Fibroblast of mammary gland (primary cell): Measurements from ENCODE around the gene LRMDA.

Experiments used
- DNase-seq: peaks from one replicate; pipeline ENCODE4 v3.0.0-alpha.2; 2010; ENCODE audit warnings: low read depth
- H3K4me3 ChIP-seq: 2 replicates; pipeline ENCODE4 v1.5.1; 2011; ENCODE audit warnings: low read depth, mild to moderate bottlenecking, low read length, moderate library complexity; ENCODE audit not compliant: control insufficient read depth
- TF ChIP-seq, protein P1 (sequence below): conservative IDR thresholded peaks from 2 replicates; pipeline ENCODE4 v1.5.1; 2011; ENCODE audit warnings: low read depth, low read length, inconsistent platforms; ENCODE audit not compliant: control insufficient read depth, insufficient read depth

LRMDA gene

GRCh38 chr10:76031769-76032699 lies 600.6 kb downstream of the LRMDA start:
- TF ChIP-seq, protein P1, sequence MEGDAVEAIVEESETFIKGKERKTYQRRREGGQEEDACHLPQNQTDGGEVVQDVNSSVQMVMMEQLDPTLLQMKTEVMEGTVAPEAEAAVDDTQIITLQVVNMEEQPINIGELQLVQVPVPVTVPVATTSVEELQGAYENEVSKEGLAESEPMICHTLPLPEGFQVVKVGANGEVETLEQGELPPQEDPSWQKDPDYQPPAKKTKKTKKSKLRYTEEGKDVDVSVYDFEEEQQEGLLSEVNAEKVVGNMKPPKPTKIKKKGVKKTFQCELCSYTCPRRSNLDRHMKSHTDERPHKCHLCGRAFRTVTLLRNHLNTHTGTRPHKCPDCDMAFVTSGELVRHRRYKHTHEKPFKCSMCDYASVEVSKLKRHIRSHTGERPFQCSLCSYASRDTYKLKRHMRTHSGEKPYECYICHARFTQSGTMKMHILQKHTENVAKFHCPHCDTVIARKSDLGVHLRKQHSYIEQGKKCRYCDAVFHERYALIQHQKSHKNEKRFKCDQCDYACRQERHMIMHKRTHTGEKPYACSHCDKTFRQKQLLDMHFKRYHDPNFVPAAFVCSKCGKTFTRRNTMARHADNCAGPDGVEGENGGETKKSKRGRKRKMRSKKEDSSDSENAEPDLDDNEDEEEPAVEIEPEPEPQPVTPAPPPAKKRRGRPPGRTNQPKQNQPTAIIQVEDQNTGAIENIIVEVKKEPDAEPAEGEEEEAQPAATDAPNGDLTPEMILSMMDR: no peak
- H3K4me3 ChIP-seq: no peak overlapping the region
- no peak for DNase-seq

- DNase-seq: no peak
- no peak overlapping the region for H3K4me3 ChIP-seq
- TF ChIP-seq, protein P1: no peak
These were observed 601.2 kb downstream of the LRMDA start for GRCh38 chr10:76032700-76033039.

GRCh38 chr10:76033457-76034196 lies 602.2 kb downstream of the LRMDA start:
- TF ChIP-seq, protein P1: peak; percentile 16
- H3K4me3 ChIP-seq: no peak overlapping the region
- DNase-seq: peak; percentile 72

GRCh38 chr10:76034353-76035205 lies 603.2 kb downstream of the LRMDA start:
- no peak for DNase-seq
- TF ChIP-seq, protein P1: no peak

GRCh38 chr10:76035206-76036110 lies 604.0 kb downstream of the LRMDA start:
- TF ChIP-seq, protein P1: no peak
- no peak for DNase-seq

More at GRCh38 chr10:76034353-76035205, 603.2 kb downstream of the LRMDA start:
- no peak overlapping the region for H3K4me3 ChIP-seq

More at GRCh38 chr10:76035206-76036110, 604.0 kb downstream of the LRMDA start:
- H3K4me3 ChIP-seq: no peak overlapping the region
